Right renal cortex interstitium (tissue), 3 donors: ENCODE measurements around the gene TNFAIP6. TPM values are rescaled to one million over a fixed set of nuclear protein-coding genes. Genes with fewer than 3 reads are reported as not detected.
"Not testable (repeated sequence)": the region's sequence is repeated elsewhere in the genome, so short reads cannot be mapped to it uniquely, and the experiment has no call there.

Source experiments
- DNase-seq, 3 donors: peaks; one replicate each; pipeline ENCODE4 v3.0.0-alpha.2; 2013; ENCODE audit warnings: low read depth in 3 of 3, low spot score in 2 of 3
- polyA plus RNA-seq, 3 donors: library from polyadenylated mRNA; unstranded; fragments of 120-200 nt; gene quantifications; one replicate each; pipeline ENCODE4 v1.2.1, GENCODE V29; 2013; ENCODE audit not compliant: insufficient read length in 3 of 3

Gene TNFAIP6
- polyA plus RNA-seq, 3 donors: 1.4 to 2.4 (median 2.0) TPM

DNA sequence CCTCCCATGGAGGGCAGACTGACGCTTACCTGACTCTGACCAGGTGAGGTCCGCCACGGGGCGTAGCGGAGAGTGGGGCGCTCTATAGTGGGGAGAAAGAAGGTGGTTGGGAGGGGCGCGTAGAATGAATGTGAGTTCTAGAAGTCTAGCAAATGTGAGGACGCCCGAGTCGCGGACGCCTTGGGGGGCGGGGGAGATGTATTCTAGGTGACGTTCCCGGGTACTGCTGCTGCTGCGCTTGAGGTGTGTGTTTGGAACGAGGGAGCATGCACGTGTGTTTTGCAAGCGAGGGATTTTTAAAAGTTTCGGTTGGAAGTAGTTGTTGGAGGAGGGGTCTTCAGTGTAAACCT, 53.1 kb downstream of the TNFAIP6 start:
- DNase-seq: peak in 1 of 3 donors; percentile 29

DNA sequence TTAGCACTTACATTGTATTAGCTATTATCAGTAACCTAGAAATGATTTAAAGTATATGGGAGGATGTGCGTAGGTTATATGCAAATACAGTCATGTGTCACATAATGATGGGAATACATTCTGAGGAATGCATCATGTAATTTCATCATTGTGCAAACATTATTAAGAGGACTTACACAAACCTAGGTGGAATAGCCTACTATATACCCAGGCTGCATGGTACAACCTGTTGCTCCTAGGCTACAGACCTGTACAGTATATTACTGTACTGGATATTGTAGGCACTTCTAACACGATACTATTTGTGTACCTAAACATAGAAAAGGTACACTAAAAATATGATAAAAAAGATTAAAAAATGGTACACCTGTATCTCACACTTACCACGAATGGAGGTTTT, 60.3 kb downstream of the TNFAIP6 start:
- DNase-seq: no peak

DNA sequence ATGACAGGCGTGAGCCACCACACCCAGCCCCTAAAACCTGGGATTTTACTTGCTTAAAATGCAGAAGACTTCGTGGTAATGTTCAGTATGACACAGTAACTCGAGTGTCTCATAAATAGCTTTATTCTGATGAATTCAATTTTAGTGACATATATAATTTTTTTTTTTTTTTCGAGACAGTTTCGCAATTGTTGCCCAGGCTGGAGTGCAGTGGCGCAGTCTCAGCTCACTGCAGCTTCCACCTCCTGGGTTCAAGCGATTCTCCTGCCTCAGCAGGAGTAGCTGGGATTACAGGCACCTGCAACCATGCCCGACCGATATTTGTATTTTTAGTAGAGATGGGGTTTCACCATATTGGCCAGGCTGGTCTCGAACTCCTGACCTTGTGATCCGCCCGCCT, 64.3 kb downstream of the TNFAIP6 start:
- DNase-seq: not testable (repeated sequence)

DNA sequence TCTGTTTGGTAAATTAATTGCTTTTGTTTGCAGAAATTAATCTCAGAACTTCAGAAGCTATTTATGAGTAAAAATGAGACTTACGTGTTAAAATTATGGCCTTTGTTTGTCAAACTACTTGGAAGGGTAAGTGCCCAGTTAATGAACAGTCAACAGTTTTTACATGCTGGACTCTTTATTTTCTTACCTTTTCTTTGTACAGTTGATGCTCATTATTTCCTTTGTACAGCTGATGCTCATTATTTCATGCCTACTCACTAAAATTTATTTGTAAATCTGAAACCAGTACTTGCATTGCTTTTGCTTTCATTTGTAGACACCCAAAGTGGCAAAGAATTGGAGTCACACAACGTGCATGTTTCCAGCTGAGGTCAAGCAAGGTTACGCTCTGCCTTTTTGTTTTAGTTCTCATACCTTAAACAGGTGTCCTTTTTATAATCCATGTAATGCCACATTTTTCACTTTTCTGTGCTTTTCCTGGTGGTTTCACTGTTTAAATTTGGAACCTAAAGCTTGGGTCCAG, 65.6 kb downstream of the TNFAIP6 start:
- no peak for DNase-seq

DNA sequence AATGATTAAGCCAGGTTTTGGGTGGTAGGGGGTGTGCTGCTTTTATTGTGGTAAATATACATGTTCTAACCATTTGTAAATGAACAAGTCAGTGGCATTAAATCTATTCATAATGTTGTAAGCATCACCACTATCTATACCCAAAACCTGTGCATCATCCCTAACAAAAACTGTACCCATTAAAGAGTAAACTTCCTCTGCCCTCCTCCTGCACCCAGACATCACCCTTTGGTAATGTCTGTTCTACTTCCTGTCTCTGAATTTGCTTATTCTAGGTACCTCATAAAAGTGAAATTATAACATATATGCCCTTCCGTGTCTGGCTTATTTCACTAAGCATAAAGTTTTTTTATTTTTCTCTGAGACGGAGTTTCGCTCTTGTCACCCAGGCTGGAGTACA, 66.4 kb downstream of the TNFAIP6 start:
- DNase-seq: no peak

Other genes with a start within 250 kb of the TNFAIP6 start
- gene RBM43, start 95.7 kb upstream of the TNFAIP6 start, polyA plus RNA-seq: 10 to 100 TPM; 14.4 to 19.2 (median 16.3) TPM
- 10 to 100 TPM; 13.0 to 13.4 (median 13.2) TPM for gene NMI, start 67.9 kb upstream of the TNFAIP6 start, polyA plus RNA-seq
- 10 to 100 TPM; 38.6 to 44.9 (median 44.8) TPM for gene RIF1, start 52.3 kb downstream of the TNFAIP6 start, polyA plus RNA-seq